DOHH2 (cell line): ENCODE measurements around the gene CCNL1.
A peak's percentile ranks its signal among the peaks of the same experiment; 100 is the strongest.

Source experiments
- H3F3A ChIP-seq: fragments of 200-600 bp; sonication (generic), shearing (Covaris generic); 2 replicates; pipeline ENCODE4 v1.6.0; 2016; ENCODE audit warnings: antibody characterized with exemption, mild to moderate bottlenecking; ENCODE audit not compliant: control insufficient read depth, insufficient read depth
- H3K27ac ChIP-seq: fragments of 200-600 bp; sonication (generic); 2 replicates; pipeline ENCODE4 v1.5.1; 2014; ENCODE audit warnings: low read depth, mild to moderate bottlenecking, low read length, moderate library complexity
- H3K27me3 ChIP-seq: fragments of 200-600 bp; sonication (generic); 2 replicates; pipeline ENCODE4 v1.6.1; 2014; ENCODE audit warnings: mild to moderate bottlenecking, low read length, mixed read lengths; ENCODE audit not compliant: control insufficient read depth
- H3K36me3 ChIP-seq: fragments of 200-600 bp; sonication (generic); 2 replicates; pipeline ENCODE4 v1.6.1; 2014; ENCODE audit warnings: mild to moderate bottlenecking, low read length, moderate library complexity, mixed read lengths; ENCODE audit not compliant: control insufficient read depth
- H3K4me1 ChIP-seq: fragments of 200-600 bp; sonication (generic); 2 replicates; pipeline ENCODE4 v1.6.1; 2014; ENCODE audit warnings: mild to moderate bottlenecking, low read length, mixed read lengths; ENCODE audit not compliant: control insufficient read depth
- H3K4me2 ChIP-seq: fragments of 200-600 bp; sonication (generic); 2 replicates; pipeline ENCODE4 v1.6.0; 2014; ENCODE audit warnings: mild to moderate bottlenecking, low read length, moderate library complexity
- H3K4me3 ChIP-seq: fragments of 200-600 bp; sonication (generic); 2 replicates; pipeline ENCODE4 v1.5.1; 2014; ENCODE audit warnings: mild to moderate bottlenecking, low read length, mixed read lengths
- H3K79me2 ChIP-seq: fragments of 200-600 bp; sonication (generic); 2 replicates; pipeline ENCODE4 v1.6.1; 2014; ENCODE audit warnings: mild to moderate bottlenecking, low read length, mixed read lengths; ENCODE audit not compliant: control insufficient read depth
- H3K9me2 ChIP-seq: fragments of 200-600 bp; sonication (generic); replicated peaks from 2 replicates; pipeline ENCODE4 v1.6.1; 2014; ENCODE audit warnings: mild to moderate bottlenecking, low read length, mixed read lengths; ENCODE audit not compliant: control insufficient read depth
- H3K9me3 ChIP-seq: fragments of 200-600 bp; sonication (generic); 2 replicates; pipeline ENCODE4 v1.6.1; 2014; ENCODE audit warnings: antibody characterized with exemption, low read length, mixed read lengths; ENCODE audit not compliant: control insufficient read depth, insufficient read depth
- H4K20me1 ChIP-seq: fragments of 200-600 bp; sonication (generic); 2 replicates; pipeline ENCODE4 v1.6.0; 2014; ENCODE audit warnings: low read depth, mild to moderate bottlenecking, antibody characterized with exemption, low read length, moderate library complexity; ENCODE audit not compliant: control insufficient read depth, insufficient read depth
- EZH2phosphoT487 ChIP-seq: fragments of 200-600 bp; sonication (generic); IDR thresholded peaks from 2 replicates; pipeline ENCODE4 v1.6.1; 2017; ENCODE audit warnings: borderline replicate concordance, mild to moderate bottlenecking, antibody characterized with exemption, low read length, moderate library complexity, mixed read lengths
- TF ChIP-seq, protein P1 (sequence below): fragments of 200-600 bp; sonication (generic); IDR thresholded peaks from one replicate; pipeline ENCODE4 v1.5.1; 2014; ENCODE audit warnings: antibody characterized with exemption, mild to moderate bottlenecking, low read depth, low read length; ENCODE audit not compliant: poor library complexity, severe bottlenecking

The CCNL1 gene

DNA sequence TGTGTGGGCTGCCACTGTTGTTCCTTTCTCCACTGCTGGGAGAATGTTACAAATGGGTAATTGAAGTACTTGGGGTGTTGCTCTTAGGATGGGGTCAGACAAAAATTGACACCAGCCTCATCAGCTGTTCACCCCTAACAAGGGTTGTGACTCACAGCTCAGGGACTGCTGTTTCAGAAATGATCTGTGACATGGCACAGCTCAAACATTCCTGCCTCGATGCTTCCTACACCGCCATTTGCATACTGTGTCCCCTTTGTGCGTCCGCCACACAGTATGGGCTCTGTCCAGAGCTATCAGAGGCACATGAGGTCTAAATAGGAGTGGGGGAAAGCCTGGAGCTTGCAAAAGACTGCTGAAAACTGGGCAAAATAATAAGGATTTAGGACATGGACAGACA is 43.9 kb downstream of the CCNL1 start:
- no peaks in the 10 kb centered on the region for H3K9me3 ChIP-seq
- no peak overlapping the region for H3K4me2 ChIP-seq
- H3K9me2 ChIP-seq, result no peaks in the 10 kb centered on the region
- no peaks in the 10 kb centered on the region for H4K20me1 ChIP-seq
- H3K27me3 ChIP-seq, result no peaks in the 10 kb centered on the region
- H3K4me3 ChIP-seq, result no peak overlapping the region
- no peaks in the 10 kb centered on the region for H3K79me2 ChIP-seq
- H3K4me1 ChIP-seq, result no peaks in the 10 kb centered on the region
- TF ChIP-seq EZH2phosphoT487, result no peak
- TF ChIP-seq, protein P1, sequence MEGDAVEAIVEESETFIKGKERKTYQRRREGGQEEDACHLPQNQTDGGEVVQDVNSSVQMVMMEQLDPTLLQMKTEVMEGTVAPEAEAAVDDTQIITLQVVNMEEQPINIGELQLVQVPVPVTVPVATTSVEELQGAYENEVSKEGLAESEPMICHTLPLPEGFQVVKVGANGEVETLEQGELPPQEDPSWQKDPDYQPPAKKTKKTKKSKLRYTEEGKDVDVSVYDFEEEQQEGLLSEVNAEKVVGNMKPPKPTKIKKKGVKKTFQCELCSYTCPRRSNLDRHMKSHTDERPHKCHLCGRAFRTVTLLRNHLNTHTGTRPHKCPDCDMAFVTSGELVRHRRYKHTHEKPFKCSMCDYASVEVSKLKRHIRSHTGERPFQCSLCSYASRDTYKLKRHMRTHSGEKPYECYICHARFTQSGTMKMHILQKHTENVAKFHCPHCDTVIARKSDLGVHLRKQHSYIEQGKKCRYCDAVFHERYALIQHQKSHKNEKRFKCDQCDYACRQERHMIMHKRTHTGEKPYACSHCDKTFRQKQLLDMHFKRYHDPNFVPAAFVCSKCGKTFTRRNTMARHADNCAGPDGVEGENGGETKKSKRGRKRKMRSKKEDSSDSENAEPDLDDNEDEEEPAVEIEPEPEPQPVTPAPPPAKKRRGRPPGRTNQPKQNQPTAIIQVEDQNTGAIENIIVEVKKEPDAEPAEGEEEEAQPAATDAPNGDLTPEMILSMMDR, result no peak
- H3F3A ChIP-seq, result no peaks in the 10 kb centered on the region
- H3K36me3 ChIP-seq, result no peaks in the 10 kb centered on the region
- no peak overlapping the region for H3K27ac ChIP-seq

DNA sequence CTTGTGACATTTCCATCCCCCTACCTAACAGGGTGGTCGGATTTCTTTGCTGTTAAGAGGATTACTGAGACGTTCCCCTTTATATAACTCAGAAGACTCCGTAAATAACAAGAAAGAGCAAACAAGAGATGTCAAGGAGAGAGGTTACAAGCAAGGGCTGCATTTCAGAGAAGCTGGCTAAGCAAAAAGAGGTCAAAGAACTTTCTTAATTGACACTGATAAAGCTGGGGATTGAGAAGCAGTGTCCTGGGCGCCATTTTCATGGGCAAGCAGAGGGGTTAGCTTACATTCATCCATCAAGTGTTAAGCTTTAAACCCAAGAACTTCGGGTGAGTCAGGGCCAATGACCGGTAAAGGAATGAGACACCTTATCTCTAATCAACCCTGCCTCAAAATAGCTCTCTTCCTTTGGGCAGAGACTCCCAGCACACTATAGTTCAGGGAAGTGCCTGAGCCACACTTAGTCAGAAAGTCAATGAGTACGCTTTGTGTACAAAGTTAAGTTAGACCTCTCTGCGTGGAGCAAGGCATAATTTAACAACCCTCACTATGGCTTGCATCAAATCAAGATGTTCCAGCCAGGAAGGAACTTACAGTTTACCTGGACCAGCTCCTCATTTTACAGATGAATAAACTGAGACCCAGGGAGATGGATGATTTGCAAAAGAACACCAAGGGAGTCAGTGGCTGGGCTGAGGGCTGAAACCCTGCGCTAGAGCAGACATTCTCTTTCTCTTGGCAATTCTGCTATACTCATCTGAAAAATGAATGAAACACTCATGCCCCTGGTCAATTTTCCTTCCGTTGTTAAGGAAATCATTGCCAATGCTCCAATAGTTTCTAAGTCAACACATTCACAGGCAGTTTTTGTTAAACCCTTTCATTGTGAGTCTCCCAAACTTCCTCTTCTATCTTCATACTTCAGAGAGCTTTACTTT is 44.6 kb downstream of the CCNL1 start:
- Histone ChIP-seq H3F3A (no peaks in the 10 kb centered on the region), H3K4me2 (no peak overlapping the region), H3K9me3 (no peaks in the 10 kb centered on the region), H3K4me1 (no peaks in the 10 kb centered on the region), H3K36me3 (no peaks in the 10 kb centered on the region), H3K27me3 (no peaks in the 10 kb centered on the region), H3K9me2 (no peaks in the 10 kb centered on the region), H3K79me2 (no peaks in the 10 kb centered on the region), H4K20me1 (no peaks in the 10 kb centered on the region), H3K27ac (no peak overlapping the region), H3K4me3 (no peak overlapping the region)
- TF ChIP-seq, protein P1, result no peak
- TF ChIP-seq EZH2phosphoT487, result no peak

DNA sequence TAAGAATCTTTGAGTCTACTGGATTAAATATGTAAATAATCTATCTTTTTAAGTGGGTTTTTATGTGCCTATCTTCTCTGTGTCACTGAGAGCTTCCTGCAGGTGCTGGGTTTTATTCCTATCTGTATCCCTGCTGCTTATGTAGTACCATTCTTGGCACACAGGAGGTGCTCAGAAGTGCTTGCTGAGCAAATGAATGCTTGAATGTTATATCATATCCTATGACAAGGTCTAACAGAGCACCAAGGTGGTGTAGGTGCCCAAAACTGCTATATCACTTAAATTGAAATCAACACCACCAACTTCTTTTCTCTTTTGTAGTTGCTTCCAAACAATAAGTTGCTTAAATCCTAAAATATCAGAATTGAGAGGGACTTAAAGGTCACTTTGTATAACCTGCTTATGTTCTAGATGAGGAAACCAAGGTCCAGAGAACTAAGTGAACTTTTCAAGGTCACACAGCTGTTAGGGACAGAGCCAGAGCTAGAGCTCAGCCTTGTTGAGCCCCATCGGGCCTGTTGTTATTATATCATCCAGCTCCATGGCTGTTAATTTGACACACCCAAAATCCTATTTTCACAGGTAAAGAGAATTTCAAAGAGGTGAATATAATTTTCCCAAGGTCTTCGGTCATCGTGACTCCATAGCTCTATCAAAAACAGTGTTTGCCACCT is 46.0 kb downstream of the CCNL1 start:
- TF ChIP-seq, protein P1, result peak; percentile 12
- TF ChIP-seq EZH2phosphoT487, result no peak

More for the DNA sequence above, 46.0 kb downstream of the CCNL1 start:
- H3K79me2 ChIP-seq, result no peaks in the 10 kb centered on the region
- H4K20me1 ChIP-seq, result no peaks in the 10 kb centered on the region
- no peak overlapping the region for H3K4me2 ChIP-seq
- no peaks in the 10 kb centered on the region for H3K9me3 ChIP-seq
- no peaks in the 10 kb centered on the region for H3K9me2 ChIP-seq
- H3K27me3 ChIP-seq, result no peaks in the 10 kb centered on the region
- H3K4me1 ChIP-seq, result no peaks in the 10 kb centered on the region
- no peak overlapping the region for H3K27ac ChIP-seq
- no peaks in the 10 kb centered on the region for H3F3A ChIP-seq
- no peak overlapping the region for H3K4me3 ChIP-seq
- H3K36me3 ChIP-seq, result no peaks in the 10 kb centered on the region
